SHP77 treated with DMSO at 0.1 percent for 48 hours (cell line): Measurements from ENCODE around the gene FBXL17.

Experiments used
- DNase-seq: peaks from one replicate; lab custom pipeline; 2025; lab: John Stamatoyannopoulos, UW

Gene FBXL17

GRCh38 chr5:108373426-108373825 is 8.5 kb downstream of the FBXL17 start:
- DNase-seq, result no peak

DNA sequence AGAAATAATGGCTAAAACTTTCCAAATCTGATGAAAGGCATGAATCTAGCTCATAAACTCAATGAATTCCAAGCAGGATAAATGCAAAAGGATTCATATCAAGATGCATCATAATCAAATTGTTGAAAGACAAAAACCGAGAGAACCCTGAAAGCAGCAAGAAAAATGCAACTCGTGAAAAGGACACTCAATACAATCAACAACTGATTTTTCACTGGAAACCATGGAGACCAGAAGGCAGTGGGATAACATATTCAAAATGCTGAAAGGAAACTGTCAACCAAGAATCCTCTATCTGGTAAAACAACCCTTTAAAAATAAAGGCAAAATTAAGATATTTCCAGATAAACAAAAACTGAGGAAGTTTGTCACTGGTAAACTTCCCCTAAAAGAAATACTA is 9.5 kb downstream of the FBXL17 start:
- no peak for DNase-seq

DNA sequence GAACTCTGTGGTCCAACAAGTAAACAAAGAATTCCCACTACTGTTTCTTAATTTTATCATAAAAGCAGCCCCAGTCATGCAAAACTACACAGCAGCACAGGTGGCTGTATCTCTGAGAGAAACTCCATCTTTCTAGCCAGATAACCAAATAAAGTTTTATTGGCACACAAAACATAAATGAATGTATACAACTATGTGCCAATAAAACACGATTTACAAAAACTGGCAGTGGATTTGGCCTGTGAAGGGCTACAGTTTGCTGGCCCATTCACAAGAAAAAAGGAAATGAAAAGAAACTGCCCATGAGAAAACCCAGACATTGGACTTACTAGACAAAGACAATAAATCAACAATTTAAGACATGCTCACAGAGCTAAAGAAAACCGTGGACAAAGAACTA is 10.6 kb downstream of the FBXL17 start:
- no peak for DNase-seq

- DNase-seq, result no peak
Measured at GRCh38 chr5:108369167-108369566, 12.7 kb downstream of the FBXL17 start.

DNA sequence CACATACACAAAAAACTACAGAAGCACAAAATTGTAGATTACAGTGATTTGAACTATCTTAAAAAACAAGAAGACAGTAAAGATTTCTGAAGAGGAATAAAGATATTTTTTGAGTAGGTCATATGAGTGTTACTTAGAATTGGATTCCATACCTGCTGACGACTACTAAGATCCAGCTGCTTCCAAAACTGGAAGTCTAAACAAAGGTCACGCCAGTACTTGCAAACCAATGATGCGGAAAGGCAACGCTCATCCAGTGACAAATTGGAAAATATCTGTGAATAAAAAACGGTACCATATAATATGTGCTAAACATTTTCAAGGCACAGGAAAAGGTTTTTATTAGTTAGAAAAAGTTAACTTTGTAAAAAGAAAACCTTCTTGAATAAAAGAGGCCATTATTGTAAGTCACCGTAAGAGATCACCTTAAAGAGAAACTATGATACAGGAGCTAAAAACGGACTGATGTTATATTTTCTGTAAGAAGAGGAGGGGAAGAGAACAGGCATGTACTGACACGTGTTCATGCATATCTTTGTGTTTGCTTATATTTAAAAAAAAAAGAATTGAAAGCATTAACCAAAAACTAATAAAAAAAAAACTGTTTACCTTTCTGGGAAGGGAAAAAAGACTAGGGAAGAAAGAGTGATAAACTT is 14.1 kb downstream of the FBXL17 start:
- DNase-seq, result no peak

GRCh38 chr5:108366500-108366899 is 15.4 kb downstream of the FBXL17 start:
- no peak for DNase-seq

- no peak for DNase-seq
Measured at GRCh38 chr5:108361771-108362170, 20.1 kb downstream of the FBXL17 start.

DNA sequence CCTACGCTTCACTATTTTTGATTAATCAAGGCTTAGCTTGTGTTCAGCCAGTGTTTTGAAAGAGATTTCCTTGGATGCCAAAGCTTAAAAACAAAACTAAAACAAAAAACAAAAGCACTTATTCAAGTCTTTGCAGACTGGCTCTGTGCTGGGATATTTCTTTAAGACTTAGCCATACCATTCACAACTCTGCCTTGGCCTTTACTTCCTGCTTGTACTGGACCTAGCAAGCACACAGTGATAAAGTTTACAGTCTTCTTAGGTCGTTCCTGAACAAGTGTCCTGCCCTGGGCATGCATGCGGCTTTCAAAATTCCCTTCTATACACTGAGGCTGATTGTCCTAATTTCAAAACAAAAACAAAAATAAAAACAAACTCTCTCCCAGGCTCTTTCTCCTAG is 20.7 kb downstream of the FBXL17 start:
- no peak for DNase-seq

- DNase-seq, result no peak
Measured at GRCh38 chr5:108360280-108360679, 21.6 kb downstream of the FBXL17 start.

- no peak for DNase-seq
Measured at GRCh38 chr5:108356286-108356685, 25.6 kb downstream of the FBXL17 start.

DNA sequence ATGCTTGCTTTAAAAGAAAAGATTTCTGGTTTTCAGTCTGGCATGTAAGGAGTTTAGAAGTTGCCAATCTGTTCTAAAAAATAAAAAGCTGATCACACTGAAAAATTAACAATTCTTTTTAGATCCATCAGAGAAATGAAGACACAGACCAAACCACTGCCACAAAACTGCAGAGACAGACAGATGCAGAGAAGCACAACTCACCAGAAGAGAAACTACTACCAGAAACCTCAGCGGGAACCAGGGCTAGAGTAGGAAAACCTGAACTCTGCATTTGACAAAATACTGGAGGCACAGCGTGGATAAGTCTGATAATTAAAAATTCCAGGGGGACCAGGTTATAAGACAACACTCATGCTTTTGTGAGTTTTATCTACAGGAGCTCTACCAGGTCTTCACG is 28.8 kb downstream of the FBXL17 start:
- no peak for DNase-seq

GRCh38 chr5:108345541-108346171 is 36.2 kb downstream of the FBXL17 start:
- DNase-seq, result peak; percentile 19

DNA sequence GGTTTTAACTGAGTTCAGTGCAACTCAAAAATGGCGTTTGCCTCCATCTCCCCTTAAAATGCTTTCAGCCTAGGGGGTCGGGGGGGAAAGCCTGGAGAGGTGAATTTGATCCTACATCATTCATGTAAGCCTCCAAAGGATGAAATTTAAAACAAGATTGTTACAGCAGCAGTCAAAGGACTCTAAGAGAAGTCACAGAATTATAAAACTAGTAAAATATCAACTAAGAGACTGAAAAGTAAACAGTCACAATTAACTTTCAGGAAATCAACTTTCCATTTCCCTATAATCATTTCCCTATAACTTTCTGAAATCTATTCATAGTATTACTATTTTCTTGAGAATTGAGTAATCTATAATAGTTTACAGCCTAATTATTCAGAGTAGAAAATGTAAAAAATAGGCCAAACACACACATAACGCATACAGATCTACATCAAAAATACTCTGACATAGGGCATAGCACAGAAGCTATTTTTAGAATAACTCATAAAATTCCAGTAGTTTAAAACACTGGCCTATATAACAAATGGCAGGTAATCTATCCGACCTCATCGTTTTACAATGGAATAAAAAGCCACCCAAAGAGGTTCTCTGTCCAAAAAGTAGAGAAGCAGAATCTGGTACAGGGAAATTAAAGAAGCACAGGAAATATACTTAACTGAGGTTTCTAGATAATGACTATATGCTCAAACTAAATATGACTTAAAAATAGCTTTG is 37.6 kb downstream of the FBXL17 start:
- no peak for DNase-seq

GRCh38 chr5:108341866-108342265 is 40.0 kb downstream of the FBXL17 start:
- no peak for DNase-seq

DNA sequence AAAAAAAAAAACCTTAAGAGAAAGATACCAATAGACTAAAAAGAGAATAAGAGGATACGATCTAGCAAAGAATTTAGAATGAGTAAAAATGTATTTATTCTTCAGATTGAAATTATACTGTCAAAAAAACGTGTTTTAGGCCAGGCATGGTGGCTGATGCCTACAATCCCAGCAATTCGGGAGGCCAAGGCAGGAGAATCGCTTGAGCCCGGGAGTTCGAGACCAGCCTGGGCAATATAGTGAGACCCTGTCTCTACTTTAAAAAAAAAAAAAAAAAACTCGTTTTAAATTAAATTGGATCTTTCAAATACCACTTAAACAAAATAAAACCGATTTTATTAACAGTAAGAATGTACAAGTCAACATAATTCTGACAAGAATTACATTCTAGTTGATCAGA is 41.8 kb downstream of the FBXL17 start:
- DNase-seq, result no peak

DNA sequence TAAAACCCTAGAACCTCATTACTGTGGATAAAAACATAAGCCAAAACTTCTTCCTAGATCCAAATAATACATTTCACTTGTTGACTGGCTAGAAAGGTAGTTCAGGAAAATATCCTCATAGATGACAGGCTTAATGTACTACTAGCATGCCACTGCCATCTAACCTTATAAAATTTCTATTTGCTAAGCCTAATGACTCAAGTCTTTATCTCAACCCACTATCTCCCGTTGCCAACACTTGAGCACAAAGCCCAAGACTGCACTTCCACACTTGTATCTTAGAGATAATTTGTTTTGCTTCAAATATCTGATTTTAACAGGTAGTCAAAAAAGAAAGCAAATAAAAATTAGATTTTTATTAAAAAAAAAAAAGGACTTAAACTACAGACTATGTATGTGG is 42.7 kb downstream of the FBXL17 start:
- no peak for DNase-seq

- no peak for DNase-seq
Measured at GRCh38 chr5:108334225-108334624, 47.7 kb downstream of the FBXL17 start.

GRCh38 chr5:108326982-108327381 is 54.9 kb downstream of the FBXL17 start:
- DNase-seq, result no peak

GRCh38 chr5:108324886-108325285 is 57.0 kb downstream of the FBXL17 start:
- no peak for DNase-seq

DNA sequence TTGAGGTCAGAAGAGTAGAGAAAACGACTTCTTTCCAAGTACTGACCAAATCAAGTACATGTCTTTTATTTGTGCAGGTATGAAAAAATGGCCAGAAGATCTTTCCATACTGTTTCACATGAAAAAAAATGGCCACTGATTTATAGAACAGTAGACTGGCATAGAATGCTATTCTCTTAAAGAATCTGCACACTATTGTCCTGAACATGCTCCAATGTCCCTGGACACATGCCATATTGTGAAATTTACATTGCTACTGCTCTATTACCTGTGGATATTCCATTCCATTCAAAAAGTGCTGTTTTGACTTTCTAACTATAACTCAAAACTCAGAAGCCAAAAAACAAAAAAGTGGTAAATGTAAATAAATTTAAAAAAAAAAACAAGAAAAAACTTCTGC is 60.6 kb downstream of the FBXL17 start:
- no peak for DNase-seq

GRCh38 chr5:108320231-108320630 is 61.7 kb downstream of the FBXL17 start:
- DNase-seq, result no peak

GRCh38 chr5:108315829-108316228 is 66.1 kb downstream of the FBXL17 start:
- DNase-seq, result no peak

DNA sequence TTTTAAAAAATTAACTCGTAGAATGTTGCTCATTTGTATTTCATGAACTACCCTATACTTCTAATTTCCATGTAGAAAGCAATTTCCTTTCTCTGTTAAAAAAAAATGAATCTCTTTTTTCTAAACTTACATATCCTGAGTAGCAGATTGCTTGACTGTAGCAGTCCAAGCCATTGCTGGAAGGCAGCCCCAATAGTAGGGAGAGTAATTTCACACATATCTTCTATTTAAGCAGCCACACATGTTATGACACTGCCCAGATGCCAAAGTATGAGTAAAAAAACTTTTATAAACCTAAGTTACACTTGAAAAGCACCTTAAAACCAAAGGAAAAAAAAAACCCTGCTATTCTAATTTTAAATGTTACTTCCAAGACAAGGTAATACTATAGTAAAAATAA is 69.6 kb downstream of the FBXL17 start:
- DNase-seq, result no peak
